ENCODE results near the gene CLPTM1L.

CLPTM1L gene

DNA sequence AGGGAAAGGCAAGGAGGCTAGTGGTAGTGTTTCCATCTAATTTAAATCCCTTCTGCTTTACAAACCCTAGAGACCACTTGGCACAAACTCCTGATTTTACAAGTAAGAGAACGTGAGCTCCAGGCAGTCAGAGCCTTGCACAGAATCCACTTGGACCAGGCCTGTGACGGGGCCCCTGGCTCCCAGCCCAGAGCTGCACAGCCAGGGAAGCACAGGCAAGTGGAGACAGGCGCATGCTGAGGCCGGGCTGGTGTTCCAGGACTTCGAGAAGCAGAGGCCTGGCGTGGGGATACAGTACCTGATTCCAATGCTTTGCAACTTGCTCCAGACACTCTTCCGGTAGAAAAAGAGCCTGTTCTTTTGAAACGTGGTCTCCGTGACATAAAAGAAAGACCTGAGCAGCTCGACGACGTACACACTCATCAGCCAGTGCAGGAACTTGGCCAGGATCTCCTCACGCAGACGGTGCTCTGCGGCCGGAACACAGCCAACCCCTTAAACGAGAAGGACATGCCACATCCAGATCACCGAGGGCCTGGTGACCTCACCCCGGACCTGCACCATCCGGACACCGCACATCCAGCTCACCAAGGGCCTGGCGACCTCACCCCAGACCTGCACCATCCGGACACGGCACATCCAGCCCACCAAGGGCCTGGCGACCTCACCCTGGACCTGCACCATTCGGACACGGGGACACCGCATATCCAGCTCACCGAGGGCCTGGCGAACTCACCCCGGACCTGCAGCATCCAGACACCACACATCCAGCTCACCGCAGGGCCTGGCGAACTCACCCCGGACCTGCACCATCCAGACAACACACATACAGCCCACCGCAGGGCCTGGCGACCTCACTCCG lies 62.5 kb downstream of the CLPTM1L start:
- TF ChIP-seq, protein P1, sequence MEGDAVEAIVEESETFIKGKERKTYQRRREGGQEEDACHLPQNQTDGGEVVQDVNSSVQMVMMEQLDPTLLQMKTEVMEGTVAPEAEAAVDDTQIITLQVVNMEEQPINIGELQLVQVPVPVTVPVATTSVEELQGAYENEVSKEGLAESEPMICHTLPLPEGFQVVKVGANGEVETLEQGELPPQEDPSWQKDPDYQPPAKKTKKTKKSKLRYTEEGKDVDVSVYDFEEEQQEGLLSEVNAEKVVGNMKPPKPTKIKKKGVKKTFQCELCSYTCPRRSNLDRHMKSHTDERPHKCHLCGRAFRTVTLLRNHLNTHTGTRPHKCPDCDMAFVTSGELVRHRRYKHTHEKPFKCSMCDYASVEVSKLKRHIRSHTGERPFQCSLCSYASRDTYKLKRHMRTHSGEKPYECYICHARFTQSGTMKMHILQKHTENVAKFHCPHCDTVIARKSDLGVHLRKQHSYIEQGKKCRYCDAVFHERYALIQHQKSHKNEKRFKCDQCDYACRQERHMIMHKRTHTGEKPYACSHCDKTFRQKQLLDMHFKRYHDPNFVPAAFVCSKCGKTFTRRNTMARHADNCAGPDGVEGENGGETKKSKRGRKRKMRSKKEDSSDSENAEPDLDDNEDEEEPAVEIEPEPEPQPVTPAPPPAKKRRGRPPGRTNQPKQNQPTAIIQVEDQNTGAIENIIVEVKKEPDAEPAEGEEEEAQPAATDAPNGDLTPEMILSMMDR (conservative IDR thresholded peaks at IDR 0.05), result no peak
- no peak for TF ChIP-seq ZFX (IDR thresholded peaks at IDR 0.05)
- H3K27ac ChIP-seq, result no peak overlapping the region

DNA sequence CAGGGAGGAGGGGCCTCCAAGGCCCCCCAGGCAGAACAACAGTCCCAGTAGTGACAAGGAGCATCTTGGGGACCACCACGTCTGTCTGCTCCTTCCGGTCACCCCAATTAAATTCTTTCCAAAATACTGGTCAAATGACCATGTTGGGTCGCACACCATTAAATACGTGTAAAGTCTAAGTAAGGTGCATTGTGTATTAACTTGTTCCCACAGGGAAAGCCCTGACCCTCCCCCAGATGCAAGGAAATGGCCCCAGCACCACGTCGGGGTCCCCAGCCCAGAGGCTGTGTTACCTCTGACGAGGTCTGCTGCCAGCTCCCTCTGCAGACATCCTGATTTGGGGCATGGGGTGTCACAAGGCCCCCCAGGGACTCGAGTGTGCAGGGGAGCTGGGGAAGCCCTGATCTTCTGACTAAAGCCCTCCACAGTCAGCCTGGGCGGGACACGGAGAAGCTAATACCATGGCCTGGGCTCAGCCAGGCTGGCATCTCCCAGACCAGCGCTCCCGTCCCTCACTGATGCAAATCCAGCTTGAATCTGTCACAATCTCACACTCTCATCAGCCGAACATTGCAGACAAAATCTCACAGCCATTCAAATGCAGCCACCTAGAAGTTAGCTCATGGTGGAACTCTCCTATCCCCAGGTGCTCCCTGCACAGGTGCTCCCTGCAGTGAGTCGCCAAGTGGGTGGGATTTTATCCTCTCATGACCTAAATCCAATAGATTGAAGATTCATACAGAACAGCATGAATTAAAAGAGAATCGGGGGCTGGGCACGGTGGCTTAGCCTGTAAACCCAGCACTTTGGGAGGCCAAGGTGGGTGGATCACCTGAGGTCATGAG lies 63.6 kb downstream of the CLPTM1L start:
- H3K27ac ChIP-seq, result no peak overlapping the region
- TF ChIP-seq, protein P1 (conservative IDR thresholded peaks at IDR 0.05), result no peak
- TF ChIP-seq ZFX (IDR thresholded peaks at IDR 0.05), result no peak

DNA sequence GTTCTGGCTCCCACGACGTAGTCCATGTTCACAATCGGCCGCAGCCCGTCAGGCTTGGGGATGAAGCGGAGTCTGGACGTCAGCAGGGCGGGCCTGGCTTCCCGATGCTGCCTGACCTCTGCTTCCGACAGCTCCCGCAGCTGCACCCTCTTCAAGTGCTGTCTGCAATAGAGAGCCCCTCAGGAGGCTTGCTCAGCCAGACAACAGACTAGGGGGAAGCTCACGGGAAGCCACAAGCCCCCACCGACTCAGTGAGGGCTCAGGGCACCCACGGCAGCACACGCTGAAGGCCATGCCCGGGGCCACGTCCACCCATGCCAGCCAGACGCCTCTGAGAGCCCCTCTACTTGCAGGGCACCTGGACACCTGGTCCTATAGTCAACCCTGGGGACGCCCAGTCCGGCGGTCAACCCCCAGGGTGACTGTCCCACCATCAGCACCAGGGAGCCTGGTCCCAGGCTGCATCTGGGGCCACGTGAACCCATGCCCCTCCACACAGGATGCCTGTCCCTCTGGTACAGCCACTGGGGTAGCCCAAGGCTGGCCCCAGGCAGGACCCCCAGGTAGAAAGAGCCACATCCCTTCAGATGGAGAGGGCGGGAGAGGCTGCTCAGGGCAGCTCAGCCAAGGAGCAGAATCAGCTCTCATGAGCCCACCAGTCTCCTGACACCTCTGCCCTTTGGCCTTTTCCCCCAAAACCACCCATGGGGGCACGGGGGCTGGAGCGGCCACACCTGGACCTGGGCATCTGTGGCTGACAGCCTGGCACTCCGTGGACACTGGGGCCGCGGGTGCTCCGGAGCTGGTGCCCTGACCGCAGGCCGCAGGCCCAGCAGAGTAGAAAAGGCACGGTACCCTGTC lies 64.5 kb downstream of the CLPTM1L start:
- TF ChIP-seq, protein P1 (conservative IDR thresholded peaks at IDR 0.05), result no peak
- TF ChIP-seq ZFX (IDR thresholded peaks at IDR 0.05), result no peak
- no peak overlapping the region for H3K27ac ChIP-seq

DNA sequence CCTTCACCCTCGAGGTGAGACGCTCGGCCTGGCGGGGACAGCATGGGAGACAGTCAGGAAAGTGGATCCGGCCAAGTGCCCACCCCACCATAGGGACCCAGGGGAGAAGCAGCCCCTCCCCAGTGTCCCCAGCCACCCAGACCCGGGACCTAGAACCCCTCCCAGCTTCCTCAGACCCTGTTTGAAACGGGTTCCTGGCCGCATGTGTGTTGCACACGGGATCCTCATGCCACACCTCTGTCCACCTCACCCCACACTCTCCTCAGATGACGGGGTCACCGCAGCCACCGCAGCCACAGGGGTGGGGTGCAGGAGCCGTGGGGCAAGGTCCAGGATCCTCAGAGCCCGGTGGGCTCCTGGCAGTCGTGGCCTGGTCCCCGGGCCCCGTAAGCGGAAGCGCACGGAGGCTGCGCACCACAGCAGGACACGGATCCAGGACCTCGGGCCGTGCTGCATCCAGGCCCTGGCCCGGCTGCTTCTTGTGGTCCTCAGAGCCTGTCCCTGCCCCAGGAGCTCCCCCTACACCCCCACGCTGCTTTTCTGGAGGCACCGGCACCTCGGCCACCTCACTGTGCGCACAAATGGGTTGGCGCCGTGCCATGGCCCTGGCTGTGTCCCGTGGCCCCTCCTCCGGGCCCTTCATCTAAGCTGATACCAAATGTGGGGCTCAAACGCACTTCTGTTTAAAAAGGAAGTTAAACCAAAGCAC lies 65.3 kb downstream of the CLPTM1L start:
- no peak overlapping the region for H3K27ac ChIP-seq
- TF ChIP-seq, protein P1 (conservative IDR thresholded peaks at IDR 0.05), result no peak
- no peak for TF ChIP-seq ZFX (IDR thresholded peaks at IDR 0.05)

DNA sequence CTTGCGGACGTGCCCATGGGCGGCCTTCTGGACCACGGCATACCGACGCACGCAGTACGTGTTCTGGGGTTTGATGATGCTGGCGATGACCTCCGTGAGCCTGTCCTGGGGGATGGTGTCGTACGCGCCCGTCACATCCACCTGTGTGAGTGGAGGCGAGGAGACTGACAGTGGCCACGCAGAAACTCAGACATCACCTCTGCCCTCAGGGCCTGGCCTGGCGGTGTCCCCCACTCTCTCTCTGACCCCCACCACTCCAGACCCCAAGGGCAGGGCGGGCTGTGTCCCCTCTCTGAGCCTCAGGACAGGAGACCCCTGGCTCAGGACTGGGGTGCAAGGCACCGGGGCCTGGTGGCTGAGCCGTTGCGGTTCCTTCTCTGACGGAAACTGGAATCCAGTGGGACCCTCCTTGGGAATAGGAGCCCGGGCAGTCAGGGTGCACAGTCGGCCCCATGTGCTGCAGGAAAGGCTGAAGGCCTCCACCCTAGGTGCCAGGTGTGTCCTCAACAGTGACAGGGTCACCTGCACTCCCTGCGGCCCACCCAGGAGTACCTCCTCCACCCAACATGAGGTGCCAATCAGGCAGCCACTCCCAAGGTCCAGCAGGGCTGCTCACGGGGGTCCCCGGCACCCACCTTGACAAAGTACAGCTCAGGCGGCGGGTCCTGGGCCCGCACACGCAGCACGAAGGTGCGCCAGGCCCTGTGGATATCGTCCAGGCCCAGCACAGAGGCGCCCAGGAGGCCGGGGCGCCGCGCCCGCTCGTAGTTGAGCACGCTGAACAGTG lies 66.0 kb downstream of the CLPTM1L start:
- TF ChIP-seq, protein P1 (conservative IDR thresholded peaks at IDR 0.05), result no peak
- no peak for TF ChIP-seq ZFX (IDR thresholded peaks at IDR 0.05)
- no peak overlapping the region for H3K27ac ChIP-seq

DNA sequence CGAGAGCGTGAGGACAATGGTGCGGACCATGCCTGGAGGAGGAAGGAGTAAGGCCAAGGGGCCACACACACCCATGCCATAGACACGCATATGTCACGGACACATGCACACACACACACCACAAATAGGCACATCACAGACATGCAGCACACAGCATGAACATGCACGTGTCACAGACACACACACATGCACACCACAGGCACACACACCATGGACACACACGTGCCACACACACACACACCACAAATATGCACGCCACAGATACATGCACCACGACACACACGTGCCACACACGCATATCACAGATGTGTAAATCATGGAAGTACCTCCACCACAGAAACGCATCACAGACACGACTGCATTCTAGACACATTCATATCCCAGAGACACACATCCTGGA lies 66.7 kb downstream of the CLPTM1L start:
- TF ChIP-seq ZFX (IDR thresholded peaks at IDR 0.05), result no peak
- TF ChIP-seq, protein P1 (conservative IDR thresholded peaks at IDR 0.05), result no peak
- H3K27ac ChIP-seq, result no peak overlapping the region

All from C4-2B (cell line).